Endothelial cell (in vitro differentiated cells): Measurements from ENCODE around the gene CASP8. TPM values are rescaled to one million over a fixed set of nuclear protein-coding genes. Genes with fewer than 3 reads are reported as not detected.

Experiments
- DNase-seq: peaks from one replicate; pipeline ENCODE4 v3.0.0; 2021; ENCODE audit warnings: low spot score
- H3K27ac Mint-ChIP-seq: one replicate; pipeline ENCODE4 v1.8.0; 2021; ENCODE audit warnings: mixed read lengths, inconsistent platforms; ENCODE audit not compliant: unreplicated experiment
- H3K27me3 Mint-ChIP-seq: one replicate; pipeline ENCODE4 v1.8.0; 2021; ENCODE audit warnings: mild to moderate bottlenecking, moderate library complexity, mixed read lengths, inconsistent platforms; ENCODE audit not compliant: unreplicated experiment
- H3K36me3 Mint-ChIP-seq: one replicate; pipeline ENCODE4 v1.8.0; 2021; ENCODE audit warnings: mild to moderate bottlenecking, low read depth, mixed read lengths, inconsistent platforms; ENCODE audit not compliant: unreplicated experiment
- H3K4me1 Mint-ChIP-seq: one replicate; pipeline ENCODE4 v1.8.0; 2021; ENCODE audit warnings: mild to moderate bottlenecking, mixed read lengths, inconsistent platforms; ENCODE audit not compliant: unreplicated experiment
- H3K4me3 Mint-ChIP-seq: one replicate; pipeline ENCODE4 v1.8.0; 2021; ENCODE audit warnings: mild to moderate bottlenecking, mixed read lengths, inconsistent platforms; ENCODE audit not compliant: unreplicated experiment
- H3K9me3 Mint-ChIP-seq: one replicate; pipeline ENCODE4 v1.8.0; 2021; ENCODE audit warnings: mixed read lengths, inconsistent platforms; ENCODE audit not compliant: unreplicated experiment
- CTCF ChIP-seq: fragments of 200-600 bp; sonication (generic); IDR thresholded peaks from one replicate; pipeline ENCODE4 v1.5.0; 2021; ENCODE audit warnings: antibody characterized with exemption; ENCODE audit not compliant: unreplicated experiment
- total RNA-seq: library from RNA; stranded (reverse); fragmentation: NEBNext Ultra II Directional; extraction: Animal tissue kit (Norgen Biotek cat#: 25700); gene quantifications from one replicate; pipeline ENCODE4 v1.2.1, GENCODE V29; 2021; ENCODE audit not compliant: unreplicated experiment

Gene CASP8
- total RNA-seq, 1 donor from 2014 or later, result 14.9 TPM

GRCh38 chr2:201270293-201271001, 10.1 kb downstream of the CASP8 start:
- peak; percentile 40 for TF ChIP-seq CTCF
- peaks cover 13% of the 10 kb centered on the region for H3K4me1 Mint-ChIP-seq
- peaks cover 3% of the 10 kb centered on the region for H3K36me3 Mint-ChIP-seq
- H3K27ac Mint-ChIP-seq, result no peak overlapping the region
- peaks cover 2% of the 10 kb centered on the region for H3K27me3 Mint-ChIP-seq
- no peak for DNase-seq
- no peaks in the 10 kb centered on the region for H3K9me3 Mint-ChIP-seq
- no peak overlapping the region for H3K4me3 Mint-ChIP-seq

DNA sequence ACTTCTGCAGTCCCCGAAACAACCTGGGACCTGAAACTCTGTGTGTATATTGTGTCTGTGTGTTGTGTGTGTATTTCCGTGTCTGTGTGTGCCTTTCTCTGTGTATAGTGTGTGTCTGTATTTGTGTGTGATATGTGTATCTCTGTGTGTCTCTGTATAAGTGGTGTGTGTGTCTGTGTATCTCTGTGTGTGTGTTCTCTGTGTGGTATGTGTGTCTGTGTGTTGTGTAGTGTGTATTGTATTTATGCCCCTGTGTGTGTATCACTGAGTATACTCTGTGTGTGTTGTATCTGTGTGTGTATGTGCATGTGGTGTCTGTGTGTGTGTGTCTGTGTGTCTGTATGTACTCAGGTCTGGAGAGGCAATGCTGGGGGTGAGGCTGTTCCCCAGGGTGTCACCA, 11.6 kb downstream of the CASP8 start:
- H3K36me3 Mint-ChIP-seq, result peaks cover 3% of the 10 kb centered on the region
- H3K27ac Mint-ChIP-seq, result no peak overlapping the region
- H3K4me1 Mint-ChIP-seq, result no peaks in the 10 kb centered on the region
- peaks cover 2% of the 10 kb centered on the region for H3K27me3 Mint-ChIP-seq
- no peak overlapping the region for H3K4me3 Mint-ChIP-seq
- no peaks in the 10 kb centered on the region for H3K9me3 Mint-ChIP-seq
- no peak for TF ChIP-seq CTCF
- no peak for DNase-seq

GRCh38 chr2:201273330-201273983, 13.1 kb downstream of the CASP8 start:
- Mint-ChIP-seq H3K36me3 (peaks cover 3% of the 10 kb centered on the region), H3K27me3 (peaks cover 2% of the 10 kb centered on the region), H3K9me3 (no peaks in the 10 kb centered on the region), H3K4me3 (no peak overlapping the region), H3K27ac (no peak overlapping the region), H3K4me1 (no peaks in the 10 kb centered on the region)
- no peak for TF ChIP-seq CTCF
- no peak for DNase-seq

DNA sequence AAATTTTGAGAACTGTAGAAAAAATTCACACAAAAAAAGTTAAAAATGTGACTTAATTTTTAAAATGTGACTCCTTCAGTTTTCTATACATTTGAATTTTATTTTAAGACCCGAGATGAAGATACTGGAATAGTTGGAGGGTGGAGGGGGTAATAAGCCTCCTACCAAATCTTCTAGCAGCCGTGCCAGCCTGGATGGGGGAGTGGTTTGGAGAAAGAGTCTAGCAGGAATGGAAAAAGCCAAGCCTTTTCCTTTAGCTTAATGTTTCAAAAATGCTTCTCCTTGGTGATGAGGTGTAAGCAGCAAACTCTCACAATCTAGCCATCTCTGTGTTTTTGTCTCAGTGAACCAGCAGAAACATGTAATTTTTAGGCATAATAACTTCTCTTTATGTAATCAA, 14.7 kb downstream of the CASP8 start:
- no peak for TF ChIP-seq CTCF
- no peaks in the 10 kb centered on the region for H3K9me3 Mint-ChIP-seq
- no peak overlapping the region for H3K4me3 Mint-ChIP-seq
- H3K36me3 Mint-ChIP-seq, result peaks cover 3% of the 10 kb centered on the region
- DNase-seq, result no peak
- H3K27me3 Mint-ChIP-seq, result peaks cover 2% of the 10 kb centered on the region
- no peak overlapping the region for H3K27ac Mint-ChIP-seq
- peaks cover 8% of the 10 kb centered on the region for H3K4me1 Mint-ChIP-seq

- Mint-ChIP-seq H3K36me3 (peaks cover 3% of the 10 kb centered on the region), H3K27me3 (peaks cover 2% of the 10 kb centered on the region), H3K4me1 (peaks cover 14% of the 10 kb centered on the region), H3K9me3 (no peaks in the 10 kb centered on the region), H3K27ac (no peak overlapping the region), H3K4me3 (no peak overlapping the region)
- peak; percentile 30 for TF ChIP-seq CTCF
- no peak for DNase-seq
Measured at GRCh38 chr2:201275990-201276389, 15.7 kb downstream of the CASP8 start.
